Adrenal gland (tissue), 5 donors: ENCODE results near the gene IFNA10.

ENCODE experiments used
- CTCF ChIP-seq, 6 experiments: fragments of 450-650 bp in 4 of 6; fragments of 200-600 bp in 2 of 6; sonication (generic) in 1 of 6; IDR thresholded peaks; 1 replicate in 5 of 6; 2 replicates in 1 of 6; pipeline versions ENCODE4 v1.5.1 to v1.8.0; 2016 to 2021; ENCODE audit warnings: antibody characterized with exemption in 6 of 6, mild to moderate bottlenecking in 2 of 6, moderate library complexity in 1 of 6
- POLR2A ChIP-seq, 2 donors: fragments of 450-650 bp; IDR thresholded peaks; one replicate each; pipeline ENCODE4 v1.6.1; 2017; ENCODE audit warnings: antibody characterized with exemption in 2 of 2, mild to moderate bottlenecking in 2 of 2, moderate library complexity in 1 of 2
- donor health status: DM: no; HTN: no; CAD: no.

GRCh38 chr9:21160178-21160577 is 46.8 kb downstream of the IFNA10 start:
- TF ChIP-seq CTCF (IDR thresholded peaks at IDR 0.05) (no peak), POLR2A (IDR thresholded peaks at IDR 0.05) (no peak)
